Measurements from ENCODE around the gene S100A14. TPM values are rescaled to one million over a fixed set of nuclear protein-coding genes. Genes with fewer than 3 reads are reported as not detected.
"Not testable (repeated sequence)": the region's sequence is repeated elsewhere in the genome, so short reads cannot be mapped to it uniquely, and the experiment has no call there.

Gene S100A14
- total and polyA plus RNA-seq, 2 experiments from 2014 or later: 0.31 to 2.1 TPM

GRCh38 chr1:153592748-153593147 is 23.4 kb downstream of the S100A14 start:
- H3K9ac ChIP-seq: no peak overlapping the region
- no peaks in the 10 kb centered on the region for H3K27me3 ChIP-seq (replicated peaks; ENCODE audit: insufficient read depth)
- in situ Hi-C loops (cut with MboI): no loop called here
- no peaks in the 10 kb centered on the region for H3K36me3 ChIP-seq (ENCODE audit: low read depth)
- H3K4me3 ChIP-seq: no peak overlapping the region
- no peak for TF ChIP-seq EZH2phosphoT487 (IDR thresholded peaks at IDR 0.05; ENCODE audit: insufficient read depth, low read depth)
- no peak for TF ChIP-seq EZH2 (IDR thresholded peaks at IDR 0.05; ENCODE audit: insufficient read depth, poor library complexity, severe bottlenecking)
- peaks cover 16% of the 10 kb centered on the region for H3F3A ChIP-seq (ENCODE audit: insufficient read depth)
- H3K4me2 ChIP-seq (ENCODE audit: unreplicated experiment): no peak overlapping the region
- no peak overlapping the region for H3K27ac ChIP-seq
- no peak for DNase-seq
- H3K9me2 ChIP-seq (ENCODE audit: insufficient read depth): no peaks in the 10 kb centered on the region
- H3K4me1 ChIP-seq (ENCODE audit: insufficient read depth): 0 out of 2 replicates have a peak, but pooled peaks cover 6% of the 10 kb centered on the region
- 71 to 74% methylated on average over 4 of the region's 4 CpGs for WGBS, 2 experiments (ENCODE audit: low coverage in 1 of 2, low lambda C conversion rate in 2 of 2, missing lambda C conversion rate in 2 of 2)
- H2AFZ ChIP-seq: no peak overlapping the region
- H3K79me2 ChIP-seq (ENCODE audit: insufficient read depth): no peaks in the 10 kb centered on the region
- H4K20me1 ChIP-seq (ENCODE audit: insufficient read depth): no peaks in the 10 kb centered on the region
- H3K9me3 ChIP-seq (ENCODE audit: low read depth): no peaks in the 10 kb centered on the region

DNA sequence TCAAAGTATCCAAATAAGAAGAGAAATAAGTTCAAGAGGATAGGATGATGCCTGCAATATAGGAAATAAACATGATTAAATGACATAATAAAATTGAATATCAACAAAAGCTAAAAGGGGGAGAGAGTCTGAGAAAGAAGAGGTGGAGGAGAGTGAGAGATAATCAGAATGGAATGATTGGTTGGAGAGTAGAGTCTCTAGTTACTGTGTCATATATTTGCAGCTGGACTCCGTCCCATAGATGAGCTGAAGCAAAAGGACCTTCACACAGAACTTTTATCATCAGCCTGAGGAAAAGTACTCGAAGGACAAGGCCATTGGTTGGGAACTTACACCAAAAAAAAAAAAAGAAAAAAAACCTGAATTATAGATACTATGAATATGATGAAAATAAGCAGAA is 27.6 kb downstream of the S100A14 start:
- Histone ChIP-seq H2AFZ (no peak overlapping the region), H3K9me3 (ENCODE audit: low read depth) (no peaks in the 10 kb centered on the region), H3K79me2 (ENCODE audit: insufficient read depth) (no peaks in the 10 kb centered on the region), H4K20me1 (ENCODE audit: insufficient read depth) (no peaks in the 10 kb centered on the region), H3K4me1 (ENCODE audit: insufficient read depth) (peaks cover 6% of the 10 kb centered on the region), H3F3A (ENCODE audit: insufficient read depth) (0 out of 2 replicates have a peak, but pooled peaks cover 7% of the 10 kb centered on the region), H3K4me2 (ENCODE audit: unreplicated experiment) (no peak overlapping the region), H3K36me3 (ENCODE audit: low read depth) (no peaks in the 10 kb centered on the region), H3K27me3 (replicated peaks; ENCODE audit: insufficient read depth) (no peaks in the 10 kb centered on the region), H3K4me3 (no peak overlapping the region), H3K9me2 (ENCODE audit: insufficient read depth) (no peaks in the 10 kb centered on the region), H3K27ac (no peak overlapping the region), H3K9ac (no peak overlapping the region)
- in situ Hi-C loops (cut with MboI): no loop called here
- TF ChIP-seq EZH2phosphoT487 (IDR thresholded peaks at IDR 0.05; ENCODE audit: insufficient read depth, low read depth) (no peak), EZH2 (IDR thresholded peaks at IDR 0.05; ENCODE audit: insufficient read depth, poor library complexity, severe bottlenecking) (no peak)
- no peak for DNase-seq
- WGBS, 2 experiments (ENCODE audit: low coverage in 1 of 2, low lambda C conversion rate in 2 of 2, missing lambda C conversion rate in 2 of 2): 66 to 83% methylated on average over 2 of the region's 2 CpGs

- H3K4me2 ChIP-seq (ENCODE audit: unreplicated experiment); in situ Hi-C loops (cut with MboI); H3K36me3 ChIP-seq (ENCODE audit: low read depth); H3K9me3 ChIP-seq (ENCODE audit: low read depth); H3K4me1 ChIP-seq (ENCODE audit: insufficient read depth); H4K20me1 ChIP-seq (ENCODE audit: insufficient read depth); H3K79me2 ChIP-seq (ENCODE audit: insufficient read depth); H2AFZ ChIP-seq; DNase-seq; H3K27ac ChIP-seq; H3F3A ChIP-seq (ENCODE audit: insufficient read depth); H3K9ac ChIP-seq; H3K9me2 ChIP-seq (ENCODE audit: insufficient read depth); H3K4me3 ChIP-seq; H3K27me3 ChIP-seq (replicated peaks; ENCODE audit: insufficient read depth): not testable (repeated sequence)
- 95 to 96% methylated on average over 10 of the region's 10 CpGs for WGBS, 2 experiments (ENCODE audit: low coverage in 1 of 2, low lambda C conversion rate in 2 of 2, missing lambda C conversion rate in 2 of 2)
Observed at GRCh38 chr1:153588033-153588432, 28.1 kb downstream of the S100A14 start.

DNA sequence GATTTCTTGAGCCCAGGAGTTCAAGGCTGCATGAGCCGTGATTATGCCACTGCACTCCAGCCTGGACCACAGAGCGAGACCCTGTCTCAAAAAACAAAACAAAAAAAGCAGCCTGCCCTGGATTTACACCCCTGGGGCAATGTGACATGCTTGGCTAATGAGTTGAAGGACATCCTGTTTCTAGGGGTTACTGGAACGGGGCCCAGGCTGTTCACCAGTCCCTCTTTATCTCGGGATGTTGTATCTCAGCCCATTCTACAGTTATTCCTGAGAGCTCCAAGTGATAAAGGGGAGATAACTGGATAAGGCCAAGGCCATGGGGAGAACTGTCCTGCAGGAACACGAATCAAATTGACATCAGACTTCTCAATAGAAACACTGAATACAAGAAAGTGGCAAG is 28.8 kb downstream of the S100A14 start:
- Histone ChIP-seq H3K27me3 (replicated peaks; ENCODE audit: insufficient read depth) (no peaks in the 10 kb centered on the region), H3K9ac (no peak overlapping the region), H3F3A (ENCODE audit: insufficient read depth) (0 out of 2 replicates have a peak, but pooled peaks cover 7% of the 10 kb centered on the region), H3K27ac (no peak overlapping the region), H3K4me1 (ENCODE audit: insufficient read depth) (peaks cover 6% of the 10 kb centered on the region), H2AFZ (no peak overlapping the region), H3K4me3 (no peak overlapping the region), H4K20me1 (ENCODE audit: insufficient read depth) (no peaks in the 10 kb centered on the region), H3K9me3 (ENCODE audit: low read depth) (no peaks in the 10 kb centered on the region), H3K79me2 (ENCODE audit: insufficient read depth) (no peaks in the 10 kb centered on the region), H3K4me2 (ENCODE audit: unreplicated experiment) (no peak overlapping the region), H3K36me3 (ENCODE audit: low read depth) (no peaks in the 10 kb centered on the region), H3K9me2 (ENCODE audit: insufficient read depth) (no peaks in the 10 kb centered on the region)
- 89 to 90% methylated on average over 5 of the region's 5 CpGs for whole genome bisulfite sequencing, 2 experiments (ENCODE audit: low coverage in 1 of 2, low lambda C conversion rate in 2 of 2, missing lambda C conversion rate in 2 of 2)
- no peak for DNase-seq
- TF ChIP-seq EZH2phosphoT487 (IDR thresholded peaks at IDR 0.05; ENCODE audit: insufficient read depth, low read depth) (no peak), EZH2 (IDR thresholded peaks at IDR 0.05; ENCODE audit: insufficient read depth, poor library complexity, severe bottlenecking) (no peak)
- in situ Hi-C loops (cut with MboI): no loop called here

DNA sequence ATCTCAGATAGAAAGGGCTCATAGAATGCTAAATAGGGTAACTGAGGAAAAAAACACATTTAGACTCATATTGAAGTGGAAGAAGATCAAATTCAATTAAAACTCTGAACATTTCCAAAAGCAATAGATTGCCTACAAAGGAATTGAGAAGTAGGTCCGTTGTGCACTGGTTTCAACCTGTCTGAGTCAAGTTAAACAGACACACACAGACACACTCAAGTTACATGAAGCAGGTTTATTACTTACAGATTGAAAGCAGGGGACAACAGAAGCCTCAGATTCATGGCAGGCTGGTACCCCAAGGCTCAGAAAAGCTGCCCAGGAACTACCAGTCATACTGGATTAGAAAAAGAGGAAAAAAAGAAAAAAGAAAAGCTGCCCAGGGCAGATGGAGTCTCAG is 29.8 kb downstream of the S100A14 start:
- no peak overlapping the region for H3K4me3 ChIP-seq
- WGBS, 2 experiments (ENCODE audit: low coverage in 1 of 2, low lambda C conversion rate in 2 of 2, missing lambda C conversion rate in 2 of 2): 44 to 54% methylated on average over 1 of the region's 1 CpG

More for the DNA sequence above, 29.8 kb downstream of the S100A14 start:
- H3K27ac ChIP-seq: no peak overlapping the region
- H2AFZ ChIP-seq: no peak overlapping the region
- H3K4me1 ChIP-seq (ENCODE audit: insufficient read depth): peaks cover 6% of the 10 kb centered on the region
- in situ Hi-C loops (cut with MboI): no loop called here
- H3K27me3 ChIP-seq (replicated peaks; ENCODE audit: insufficient read depth): no peaks in the 10 kb centered on the region
- H3K36me3 ChIP-seq (ENCODE audit: low read depth): no peaks in the 10 kb centered on the region
- TF ChIP-seq EZH2phosphoT487 (IDR thresholded peaks at IDR 0.05; ENCODE audit: insufficient read depth, low read depth): no peak
- TF ChIP-seq EZH2 (IDR thresholded peaks at IDR 0.05; ENCODE audit: insufficient read depth, poor library complexity, severe bottlenecking): no peak
- no peaks in the 10 kb centered on the region for H3K9me2 ChIP-seq (ENCODE audit: insufficient read depth)
- no peaks in the 10 kb centered on the region for H3K79me2 ChIP-seq (ENCODE audit: insufficient read depth)
- no peak overlapping the region for H3K4me2 ChIP-seq (ENCODE audit: unreplicated experiment)
- H3K9me3 ChIP-seq (ENCODE audit: low read depth): no peaks in the 10 kb centered on the region
- H3F3A ChIP-seq (ENCODE audit: insufficient read depth): 0 out of 2 replicates have a peak, but pooled peaks cover 7% of the 10 kb centered on the region
- no peaks in the 10 kb centered on the region for H4K20me1 ChIP-seq (ENCODE audit: insufficient read depth)
- H3K9ac ChIP-seq: no peak overlapping the region
- no peak for DNase-seq

Data from GM23248 (cell line).